ENCODE results near the gene KPNA2. TPM values are rescaled to one million over a fixed set of nuclear protein-coding genes. Genes with fewer than 3 reads are reported as not detected.

KPNA2 gene
- total and polyA plus RNA-seq, 2 of the 13 experiments (the other 11 are each of a cell fraction or from before 2014, with no cell fraction given) = 111 to 305 TPM

GRCh38 chr17:68019675-68020408 is 15.7 kb upstream of the KPNA2 start (continued):
- no peak; the same call in 1 of the 2 replicates for TF ChIP-seq AKNA (CRISPR knock-in tag; IDR thresholded peaks at IDR 0.05; ENCODE audit: borderline replicate concordance)
- TF ChIP-seq CC2D1A (CRISPR knock-in tag; IDR thresholded peaks at IDR 0.05) = 0 out of 2 replicates have a peak, but pooled peaks have one; percentile 29
- no peak for TF ChIP-seq ZSCAN22 (CRISPR knock-in tag; IDR thresholded peaks at IDR 0.05)
- peak; percentile 92 for TF ChIP-seq ZNF331 (CRISPR knock-in tag; IDR thresholded peaks at IDR 0.05)
- 0 out of 2 replicates have a peak, but pooled peaks have one; percentile 28 for TF ChIP-seq CENPBD1 (CRISPR knock-in tag; IDR thresholded peaks at IDR 0.05; ENCODE audit: borderline replicate concordance, low read depth)
- peak; percentile 98 for TF ChIP-seq NCOA1 (CRISPR knock-in tag; IDR thresholded peaks at IDR 0.05)
- TF ChIP-seq ARID4A (CRISPR knock-in tag; IDR thresholded peaks at IDR 0.05; ENCODE audit: borderline replicate concordance) = peak; percentile 93
- peak; percentile 99 for TF ChIP-seq CCDC6 (CRISPR knock-in tag; IDR thresholded peaks at IDR 0.05)
- no peak; the same call in 1 of the 2 replicates for TF ChIP-seq JUNB (CRISPR knock-in tag; IDR thresholded peaks at IDR 0.05; ENCODE audit: borderline replicate concordance)
- peak; percentile 63; the same call in 1 of the 2 replicates for TF ChIP-seq SNAPC5 (CRISPR knock-in tag; IDR thresholded peaks at IDR 0.05; ENCODE audit: borderline replicate concordance)
- peak in 1 of 2 experiments; percentile 88; a peak in 2 of 4 replicates for TF ChIP-seq ATF4 (CRISPR knock-in tag; IDR thresholded peaks at IDR 0.05)
- peak; percentile 99 for TF ChIP-seq REPIN1 (CRISPR knock-in tag; IDR thresholded peaks at IDR 0.05; ENCODE audit: borderline replicate concordance, low read depth)
- TF ChIP-seq TBX3 (IDR thresholded peaks at IDR 0.05; ENCODE audit: borderline replicate concordance) = peak; percentile 74
- peak; percentile 97 for TF ChIP-seq ZNF792 (CRISPR knock-in tag; IDR thresholded peaks at IDR 0.05)
- TF ChIP-seq EED (CRISPR knock-in tag; IDR thresholded peaks at IDR 0.05) = peak; percentile 69; the same call in 1 of the 2 replicates
- TF ChIP-seq ZNF234 (CRISPR knock-in tag; conservative IDR thresholded peaks at IDR 0.05) = no peak
- TF ChIP-seq ZFP36 (IDR thresholded peaks at IDR 0.05; ENCODE audit: borderline replicate concordance, low read depth, low read length, partially characterized antibody) = no peak
- TF ChIP-seq KLF13 (CRISPR knock-in tag; IDR thresholded peaks at IDR 0.05) = no peak

Measured in HepG2 (cell line).